COR-L47 (cell line): ENCODE data around the gene ZBTB43.

Source experiments
- DNase-seq: peaks from one replicate; lab custom pipeline; 2025; lab: John Stamatoyannopoulos, UW

ZBTB43 gene

DNA sequence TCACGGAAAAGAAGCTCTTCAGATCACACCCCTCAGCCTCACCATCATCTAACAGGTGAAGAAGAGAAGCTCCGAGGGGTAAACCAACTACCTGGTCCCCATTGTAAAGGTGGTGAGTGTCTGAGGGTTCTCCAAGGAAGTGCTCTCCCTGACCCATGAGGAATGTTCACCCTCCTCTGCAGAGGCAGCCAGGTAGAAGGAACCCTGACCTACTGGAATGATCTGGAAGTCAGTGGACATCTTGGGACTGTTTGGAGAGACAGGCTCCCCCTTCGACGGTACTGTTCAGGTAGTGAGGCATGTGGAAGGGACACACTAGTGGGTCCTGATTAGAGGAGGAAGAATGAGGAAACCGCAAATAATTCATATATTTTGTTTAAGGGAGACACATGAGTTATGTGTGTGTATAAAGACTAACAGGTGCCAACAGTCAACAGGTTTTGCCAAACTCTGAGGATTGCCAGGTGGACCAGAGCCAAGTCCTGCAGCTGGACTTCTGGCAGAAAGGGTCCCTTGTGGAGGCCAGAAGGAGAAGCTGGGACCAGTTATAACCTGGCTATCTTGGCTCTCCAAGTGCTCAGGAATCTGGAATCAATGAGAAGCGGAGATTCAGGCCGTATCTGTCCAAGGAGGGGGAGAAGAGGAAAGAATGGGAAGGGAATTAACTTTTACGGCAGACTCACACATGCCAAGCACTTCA, 52.6 kb downstream of the ZBTB43 start:
- DNase-seq: peak; percentile 74

DNA sequence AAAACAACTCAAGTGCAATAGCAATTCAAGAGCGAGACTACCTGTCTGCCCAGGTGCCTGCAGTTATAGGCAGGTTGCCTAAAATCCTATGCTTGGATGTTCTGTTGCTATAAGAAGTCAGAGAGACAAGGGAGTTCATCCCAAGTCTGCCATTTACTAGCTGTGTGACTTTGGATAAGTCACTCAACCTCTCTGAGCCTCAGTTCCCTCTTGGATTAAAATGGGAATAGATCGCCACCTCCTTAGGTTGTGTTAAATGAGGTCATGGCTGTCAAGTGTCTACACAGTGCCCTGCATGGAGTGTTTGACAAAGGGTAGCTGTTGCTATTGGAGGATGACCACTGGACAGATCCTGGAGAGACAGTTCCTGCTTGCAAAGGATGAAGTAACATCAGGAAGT, 54.3 kb downstream of the ZBTB43 start:
- DNase-seq: no peak

DNA sequence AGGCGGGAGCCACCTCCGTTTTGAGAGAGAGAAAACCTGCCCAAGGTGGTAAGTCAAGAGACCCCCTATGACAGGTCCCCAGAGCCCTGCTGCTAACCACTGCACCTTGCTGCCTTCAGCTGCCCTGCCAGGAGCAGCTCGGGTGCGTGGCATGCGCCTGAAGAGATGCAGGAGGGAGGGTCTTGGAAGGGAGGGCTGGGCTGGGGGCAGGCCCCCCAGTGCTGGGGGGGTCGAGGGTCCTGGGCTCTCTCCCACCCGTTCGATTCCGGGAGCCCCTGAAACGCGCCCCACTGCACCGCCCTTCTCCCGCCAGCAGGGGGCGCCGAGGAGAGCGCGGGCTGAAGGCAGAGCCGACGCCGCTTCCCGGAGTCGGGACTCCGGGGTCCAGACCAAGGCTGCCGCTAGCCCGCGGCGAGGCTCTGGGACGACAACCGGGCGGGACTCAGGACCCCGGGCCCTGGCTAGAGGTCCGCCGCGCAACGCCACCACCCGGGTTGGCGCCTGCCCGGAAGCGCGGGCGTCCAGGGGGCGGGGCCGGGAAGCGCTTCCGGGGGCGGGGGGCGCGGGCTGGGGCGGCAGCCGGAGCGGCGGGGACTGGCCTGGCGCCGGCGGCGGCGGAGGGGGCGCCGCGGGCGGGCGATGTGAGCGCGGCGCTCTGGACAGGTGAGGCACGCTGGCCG, 55.4 kb downstream of the ZBTB43 start, which contains the start of gene ZBTB34:
Gene ZBTB34 (plus strand): TSS at position 563 of the 680 bp plus-strand sequence. CDS start 18,761 bp downstream, outside the sequence.
- peak; percentile 57 for DNase-seq

DNA sequence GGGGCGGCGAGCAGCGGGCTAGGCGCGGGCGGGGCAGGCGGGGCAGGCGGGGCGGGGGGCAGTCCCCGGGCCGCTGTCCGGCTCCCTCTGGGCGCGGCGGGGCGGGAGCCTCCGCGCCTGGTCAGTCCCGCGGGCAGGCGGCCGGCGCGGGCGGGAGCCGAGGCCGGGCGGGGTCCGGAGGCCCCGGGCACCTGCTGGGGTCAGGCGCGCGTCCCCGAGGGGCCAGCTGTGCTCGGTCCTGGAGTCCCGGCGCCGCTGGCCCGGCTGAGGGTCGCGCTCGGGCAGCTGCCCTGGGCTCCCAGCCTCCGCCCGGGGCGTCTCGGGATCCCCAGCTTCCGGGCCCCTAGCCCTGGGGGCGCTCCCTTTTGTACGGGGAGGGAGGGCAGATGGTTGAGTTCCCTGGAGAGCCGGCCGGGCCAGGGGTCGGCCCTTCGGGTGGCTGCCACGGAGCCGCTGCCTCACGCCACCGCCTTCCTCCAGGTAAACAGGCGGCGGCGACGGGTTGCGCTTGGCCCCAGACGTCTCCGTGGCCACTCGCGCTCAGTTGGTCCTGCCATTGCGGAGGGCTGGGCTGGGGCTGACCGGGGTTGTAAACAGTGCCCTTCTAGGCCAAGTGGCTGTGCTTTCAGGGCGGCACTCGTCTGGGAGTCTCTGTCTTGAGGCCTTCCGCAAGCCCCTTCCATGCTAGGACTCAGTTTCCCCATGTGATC, 56.1 kb downstream of the ZBTB43 start:
- DNase-seq: no peak

DNA sequence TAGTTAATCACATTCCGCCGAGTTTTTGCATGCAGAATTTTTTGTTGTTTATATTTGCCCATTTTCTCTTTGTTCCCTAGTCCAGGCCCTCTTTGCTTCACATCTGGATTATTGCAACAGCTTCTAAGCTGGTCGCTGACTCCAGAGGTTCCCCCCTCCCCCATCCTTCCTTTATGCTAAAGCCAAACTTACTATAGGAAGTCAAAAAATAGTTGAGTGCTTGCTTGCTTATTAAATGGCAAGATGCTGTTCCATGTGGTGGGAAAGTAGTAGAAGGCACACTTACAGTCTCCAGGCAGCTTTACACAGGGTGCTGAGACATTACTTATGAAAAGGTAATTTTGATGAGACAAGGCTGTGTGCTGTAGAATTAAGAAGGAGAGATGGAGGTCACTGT, 56.9 kb downstream of the ZBTB43 start:
- DNase-seq: no peak

DNA sequence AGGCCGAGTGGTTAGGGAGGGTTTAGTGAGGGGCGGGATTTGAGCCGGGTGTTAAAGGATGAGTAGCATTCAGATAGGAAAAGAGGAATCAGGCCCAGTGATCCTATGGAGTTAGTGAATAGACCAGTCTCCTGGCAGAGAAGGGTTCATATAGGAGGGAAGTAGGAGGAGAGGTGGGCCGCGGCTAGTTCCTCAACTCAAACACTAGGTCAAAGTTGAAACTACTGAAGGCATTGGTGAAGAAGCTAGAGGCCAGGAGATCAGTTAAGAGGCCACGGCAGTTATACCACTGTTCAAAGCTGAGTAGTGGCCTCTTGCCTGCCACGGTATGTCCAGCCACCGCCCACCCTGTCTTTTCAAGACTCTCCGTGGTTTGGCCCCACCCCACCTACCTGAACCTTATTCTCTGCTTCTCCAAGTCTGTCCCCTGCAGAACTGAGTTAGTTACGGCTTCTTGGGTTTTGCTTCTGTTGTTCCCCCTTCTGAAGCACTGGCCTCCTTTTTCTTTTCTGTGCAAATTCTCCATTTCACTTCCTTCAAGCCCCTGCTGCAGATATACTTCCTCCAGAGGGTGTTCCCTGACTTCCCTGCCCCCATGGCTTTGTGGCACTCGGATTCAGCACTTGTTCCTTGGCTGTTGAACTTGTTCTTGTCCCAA, 57.4 kb downstream of the ZBTB43 start:
- DNase-seq: no peak

DNA sequence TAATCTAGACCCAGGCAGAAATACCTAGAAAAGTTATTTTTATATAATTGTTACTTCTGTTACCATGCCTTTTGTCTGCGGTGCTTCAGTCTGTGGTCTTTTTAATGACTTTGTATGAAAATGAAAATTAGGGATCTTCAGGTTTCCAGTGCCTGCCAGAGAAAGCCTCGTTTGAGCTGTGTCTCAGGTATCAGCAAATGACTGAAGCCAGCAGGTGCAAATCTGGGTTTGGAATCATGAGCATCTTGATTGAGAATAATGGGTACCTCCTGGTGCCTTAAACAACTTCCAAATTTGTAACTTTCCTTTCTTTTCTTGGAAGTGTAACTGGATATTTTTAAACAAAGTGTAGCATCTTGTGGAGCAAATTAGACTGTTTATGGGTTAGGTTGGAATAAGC, 59.9 kb downstream of the ZBTB43 start:
- no peak for DNase-seq

DNA sequence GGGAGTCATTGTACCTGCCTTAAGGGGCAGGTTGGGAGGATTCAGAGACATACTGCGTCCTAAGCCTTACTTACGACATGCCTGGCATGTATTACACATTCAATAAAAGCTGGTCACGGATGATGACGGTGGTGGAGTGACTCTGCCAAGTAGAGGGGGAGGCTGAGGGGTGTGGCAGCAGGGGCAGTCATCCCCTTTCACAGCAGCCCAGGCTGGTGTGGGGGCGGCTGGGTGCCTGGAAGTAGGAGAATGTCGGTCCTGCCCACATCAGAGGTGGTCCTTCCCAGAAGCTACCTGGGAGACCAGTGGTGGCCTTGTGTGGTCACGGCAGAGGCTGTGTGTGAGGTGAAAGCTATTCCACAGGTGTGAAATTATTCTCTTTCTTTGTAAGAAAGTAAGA, 64.5 kb downstream of the ZBTB43 start:
- DNase-seq: no peak

DNA sequence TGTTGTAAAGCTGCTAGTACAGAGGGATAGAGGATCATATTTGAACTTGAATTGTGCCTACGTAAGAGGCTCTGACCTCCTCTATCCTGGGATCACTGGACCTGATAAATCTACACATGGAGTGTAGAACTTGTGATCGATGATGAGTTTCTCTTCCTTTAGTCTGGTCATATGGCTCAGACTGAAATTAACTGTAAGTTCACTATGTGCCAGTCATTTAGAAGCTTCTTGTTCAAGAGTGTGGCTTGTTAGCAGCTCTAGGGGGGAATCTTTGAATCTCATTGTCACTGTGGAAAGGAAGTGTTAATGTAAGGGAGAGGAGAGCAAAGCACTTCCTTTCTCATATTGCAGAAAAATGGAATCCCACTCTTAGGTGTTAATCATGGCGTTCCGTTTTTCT, 67.7 kb downstream of the ZBTB43 start:
- DNase-seq: no peak

DNA sequence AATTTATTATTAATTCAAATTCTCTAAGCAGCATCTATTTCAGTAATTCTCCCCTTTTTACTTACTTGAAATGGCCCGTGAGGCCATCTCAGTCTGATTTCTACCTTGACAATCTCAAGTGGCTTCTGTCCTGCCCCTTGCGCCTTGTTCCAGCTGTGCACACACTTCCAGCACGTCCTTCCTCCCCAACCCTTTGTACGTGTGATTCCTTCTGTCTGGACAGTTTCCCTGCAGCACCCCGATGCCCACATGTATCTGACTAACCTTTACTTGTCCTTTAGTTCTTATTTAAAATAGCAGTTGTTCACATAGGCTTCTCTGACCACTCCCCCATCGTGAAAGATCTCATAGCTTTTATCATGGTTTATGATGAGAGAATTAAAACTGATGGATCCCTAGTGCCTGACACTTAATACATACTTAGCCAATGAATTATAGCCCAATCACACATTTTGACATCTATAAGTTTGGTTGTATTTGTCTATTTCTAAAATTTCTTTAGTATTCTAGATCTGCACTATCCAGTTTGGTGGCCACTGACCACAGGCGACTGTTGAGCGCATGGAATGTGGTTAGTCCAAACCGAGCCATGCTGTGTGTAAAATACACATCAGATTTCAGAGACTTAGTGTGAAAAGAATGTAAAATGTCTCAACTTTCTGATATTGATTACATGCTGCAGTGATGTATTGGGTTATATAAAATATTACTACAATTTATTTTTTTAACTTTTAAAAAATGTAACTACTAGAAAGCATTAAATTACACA, 69.9 kb downstream of the ZBTB43 start:
- DNase-seq: no peak

DNA sequence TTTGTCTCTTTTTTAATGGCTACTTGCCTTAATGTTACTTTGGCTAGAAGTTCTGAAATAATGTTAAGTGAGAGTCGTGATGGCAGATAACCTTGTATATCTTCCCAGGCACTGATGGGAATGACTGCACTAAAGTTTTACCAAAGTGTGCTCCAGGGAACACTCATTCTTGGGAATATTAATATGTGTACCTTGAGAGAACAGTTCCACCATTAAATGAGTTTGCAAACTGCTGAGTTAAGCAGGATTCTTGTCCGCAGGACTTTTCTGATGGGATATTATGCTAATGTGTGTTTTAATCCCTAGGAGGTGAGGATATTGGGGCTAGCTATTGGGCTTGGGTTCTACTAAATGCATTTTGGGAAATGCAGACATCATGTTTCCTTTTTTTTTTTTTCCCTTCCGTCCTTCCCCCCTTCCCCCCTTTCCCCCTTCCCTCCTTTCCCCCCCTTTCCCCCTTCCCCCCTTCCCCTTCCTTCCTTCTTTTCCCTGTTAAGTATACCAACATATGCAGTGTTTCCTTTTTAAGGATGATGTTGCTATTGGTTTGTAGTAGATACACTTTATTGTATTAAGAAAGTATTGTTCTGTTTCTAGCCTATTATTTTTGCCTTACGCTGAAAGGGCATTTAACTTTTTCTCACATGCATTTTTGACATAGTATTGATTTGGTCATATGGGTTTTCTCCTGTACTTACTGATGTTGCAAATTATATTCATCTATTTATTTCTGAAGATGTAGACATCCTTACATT, 71.1 kb downstream of the ZBTB43 start:
- no peak for DNase-seq

DNA sequence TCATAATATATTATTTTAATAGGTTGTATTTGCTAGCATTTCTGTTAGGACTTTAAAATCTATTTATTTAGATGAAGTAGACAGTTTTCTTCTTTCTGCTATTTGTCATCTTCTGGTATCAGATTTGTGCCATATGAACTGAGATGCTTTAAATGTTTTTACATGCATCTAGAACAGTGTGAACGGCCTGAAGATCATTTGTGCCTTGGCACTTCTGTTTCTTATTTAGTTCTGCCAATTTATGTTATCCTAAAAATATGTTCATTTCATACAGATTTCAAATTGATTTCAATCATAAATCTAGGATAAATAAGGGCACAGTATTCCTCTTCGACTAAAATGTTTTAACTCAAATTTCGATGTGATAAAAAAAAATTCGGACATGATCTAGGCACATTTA, 71.7 kb downstream of the ZBTB43 start:
- DNase-seq: no peak

DNA sequence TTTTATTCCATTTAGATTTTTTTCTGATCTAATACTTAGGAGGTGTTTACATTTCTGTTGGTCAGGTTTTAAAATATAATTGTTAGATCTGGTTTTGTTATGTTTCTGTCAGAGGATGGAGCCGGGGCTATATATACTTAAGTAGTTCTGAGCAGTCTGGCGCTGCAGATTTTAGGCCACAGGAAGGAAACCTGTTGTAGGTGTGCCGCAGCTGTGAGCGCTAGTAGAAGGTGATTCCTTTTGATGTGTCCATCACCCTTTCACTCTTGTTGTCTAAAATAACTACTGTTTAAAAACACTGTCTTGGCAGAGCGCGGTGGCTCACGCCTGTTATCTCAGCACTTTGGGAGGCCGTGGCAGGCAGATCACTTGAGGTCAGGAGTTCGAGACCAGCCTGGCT, 72.6 kb downstream of the ZBTB43 start:
- no peak for DNase-seq

DNA sequence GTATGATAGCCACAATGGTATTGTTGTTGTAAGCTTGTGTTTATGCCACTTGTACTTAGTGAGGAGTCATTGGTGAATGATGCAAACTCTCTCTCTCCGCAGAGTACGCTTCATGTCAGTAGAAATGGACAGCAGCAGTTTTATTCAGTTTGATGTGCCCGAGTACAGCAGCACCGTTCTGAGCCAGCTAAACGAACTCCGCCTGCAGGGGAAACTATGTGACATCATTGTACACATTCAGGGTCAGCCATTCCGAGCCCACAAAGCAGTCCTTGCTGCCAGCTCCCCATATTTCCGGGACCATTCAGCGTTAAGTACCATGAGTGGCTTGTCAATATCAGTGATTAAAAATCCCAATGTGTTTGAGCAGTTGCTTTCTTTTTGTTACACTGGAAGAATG, 74.4 kb downstream of the ZBTB43 start:
- DNase-seq: no peak

DNA sequence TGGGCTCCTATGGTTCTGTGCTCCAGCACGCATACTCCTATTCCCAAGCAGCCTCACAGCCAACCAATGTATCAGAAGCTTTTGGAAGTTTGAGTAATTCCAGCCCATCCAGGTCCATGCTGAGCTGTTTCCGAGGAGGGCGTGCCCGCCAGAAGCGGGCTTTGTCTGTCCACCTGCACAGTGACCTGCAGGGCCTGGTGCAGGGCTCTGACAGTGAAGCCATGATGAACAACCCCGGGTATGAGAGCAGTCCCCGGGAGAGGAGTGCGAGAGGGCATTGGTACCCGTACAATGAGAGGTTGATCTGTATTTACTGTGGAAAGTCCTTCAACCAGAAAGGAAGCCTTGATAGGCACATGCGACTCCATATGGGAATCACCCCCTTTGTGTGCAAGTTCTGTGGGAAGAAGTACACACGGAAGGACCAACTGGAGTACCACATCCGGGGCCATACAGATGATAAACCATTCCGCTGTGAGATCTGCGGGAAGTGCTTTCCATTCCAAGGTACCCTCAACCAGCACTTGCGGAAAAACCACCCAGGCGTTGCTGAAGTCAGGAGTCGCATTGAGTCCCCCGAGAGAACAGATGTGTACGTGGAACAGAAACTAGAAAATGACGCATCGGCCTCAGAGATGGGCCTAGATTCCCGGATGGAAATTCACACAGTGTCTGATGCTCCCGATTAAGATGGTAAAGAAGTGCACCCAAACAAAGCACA, 75.5 kb downstream of the ZBTB43 start:
- no peak for DNase-seq

DNA sequence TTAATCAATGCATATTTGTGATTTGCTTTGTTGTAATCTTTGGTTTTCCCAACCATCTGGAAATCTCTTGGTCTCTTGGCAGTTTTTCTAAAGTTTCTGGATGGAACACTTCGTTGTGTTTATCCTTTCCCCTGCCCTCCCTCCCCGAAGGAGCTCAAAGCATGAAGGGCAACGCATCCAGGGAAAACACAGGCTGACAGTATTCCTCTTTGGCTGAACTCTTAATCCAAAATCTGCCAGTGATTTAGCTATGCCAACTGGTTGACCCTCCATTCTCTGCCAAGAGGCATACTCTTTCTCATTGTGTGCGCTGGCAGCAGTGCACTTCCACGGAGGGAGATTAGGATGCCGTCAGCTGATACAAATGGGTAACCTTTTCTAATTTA, 76.1 kb downstream of the ZBTB43 start:
- DNase-seq: no peak

DNA sequence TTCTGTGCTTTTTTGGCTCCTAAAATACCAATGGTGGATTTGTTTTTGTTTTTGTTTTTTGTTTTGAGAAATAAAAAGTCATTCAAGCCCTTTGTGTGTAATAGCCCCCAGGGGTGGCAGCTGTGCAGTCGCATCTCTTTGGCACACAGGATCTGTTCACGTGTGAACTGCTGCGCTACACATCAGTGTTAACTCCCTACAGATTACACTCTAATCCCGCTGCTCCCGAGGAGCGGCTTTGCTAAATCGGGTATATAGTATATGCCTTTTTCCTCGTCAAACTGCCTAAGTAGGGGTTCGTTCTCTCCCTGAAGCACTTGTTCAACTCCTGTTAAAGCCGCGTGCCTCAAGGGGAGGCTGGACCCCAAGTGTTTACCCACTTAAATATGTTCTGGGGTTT, 77.9 kb downstream of the ZBTB43 start:
- DNase-seq: no peak

DNA sequence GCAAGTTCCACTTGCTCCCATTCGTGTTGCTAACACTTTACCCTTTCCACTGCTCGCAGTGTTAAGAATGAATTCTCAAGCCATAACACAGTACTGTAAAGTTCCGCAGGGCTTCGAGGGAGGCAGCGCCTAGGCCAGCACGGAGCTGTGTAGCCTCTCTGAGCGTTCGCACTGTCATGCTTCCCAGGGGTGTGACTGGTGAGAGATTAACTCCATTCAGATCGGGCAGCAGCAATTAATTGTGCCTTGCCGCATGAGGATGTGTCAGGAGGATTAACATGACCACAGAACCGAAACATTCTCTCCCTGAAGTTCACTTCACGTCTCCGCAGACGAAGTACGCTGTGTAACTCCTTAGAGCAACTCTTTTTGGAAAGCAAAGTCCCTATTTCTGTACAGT, 78.8 kb downstream of the ZBTB43 start:
- DNase-seq: no peak

DNA sequence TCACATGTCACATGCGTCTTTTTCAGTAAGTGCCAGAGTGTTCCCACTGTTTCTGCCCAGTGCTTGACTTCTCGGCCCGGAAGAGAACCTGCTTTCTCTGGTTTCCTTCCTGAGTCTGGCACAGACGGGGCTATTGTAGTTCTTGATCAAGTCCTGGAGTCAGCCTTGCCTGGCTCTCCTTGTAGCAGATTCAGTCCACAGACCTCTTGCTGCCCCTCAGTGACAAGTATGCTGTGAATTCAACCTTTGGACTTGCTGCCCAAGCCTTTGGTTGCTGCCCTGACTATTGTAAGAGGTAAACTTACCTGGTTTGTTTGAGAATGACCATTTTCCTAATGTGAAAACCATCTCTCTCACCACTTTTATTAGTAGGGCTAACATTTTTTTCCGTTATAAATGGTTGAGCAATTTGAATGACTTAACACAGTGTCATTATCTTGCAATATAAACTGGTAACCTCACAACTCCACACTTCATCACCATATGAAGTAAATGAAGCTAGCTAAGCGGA, 80.3 kb downstream of the ZBTB43 start:
- DNase-seq: no peak
